GM18867 (cell line): ENCODE results near the gene NHLRC4.
A peak's percentile ranks its signal among the peaks of the same experiment; 100 is the strongest.

Experiments used
- ATAC-seq: cut with Tn5 transposase; IDR thresholded peaks from one replicate; pipeline ENCODE4 v1.9.1; 2021; ENCODE audit warnings: mild to moderate bottlenecking, moderate library complexity; ENCODE audit not compliant: unreplicated experiment

Gene NHLRC4

GRCh38 chr16:565419-566330, 1.1 kb upstream of the NHLRC4 start:
- ATAC-seq, result no peak

GRCh38 chr16:567373-568256, 810 bp downstream of the NHLRC4 start:
- no peak for ATAC-seq

DNA sequence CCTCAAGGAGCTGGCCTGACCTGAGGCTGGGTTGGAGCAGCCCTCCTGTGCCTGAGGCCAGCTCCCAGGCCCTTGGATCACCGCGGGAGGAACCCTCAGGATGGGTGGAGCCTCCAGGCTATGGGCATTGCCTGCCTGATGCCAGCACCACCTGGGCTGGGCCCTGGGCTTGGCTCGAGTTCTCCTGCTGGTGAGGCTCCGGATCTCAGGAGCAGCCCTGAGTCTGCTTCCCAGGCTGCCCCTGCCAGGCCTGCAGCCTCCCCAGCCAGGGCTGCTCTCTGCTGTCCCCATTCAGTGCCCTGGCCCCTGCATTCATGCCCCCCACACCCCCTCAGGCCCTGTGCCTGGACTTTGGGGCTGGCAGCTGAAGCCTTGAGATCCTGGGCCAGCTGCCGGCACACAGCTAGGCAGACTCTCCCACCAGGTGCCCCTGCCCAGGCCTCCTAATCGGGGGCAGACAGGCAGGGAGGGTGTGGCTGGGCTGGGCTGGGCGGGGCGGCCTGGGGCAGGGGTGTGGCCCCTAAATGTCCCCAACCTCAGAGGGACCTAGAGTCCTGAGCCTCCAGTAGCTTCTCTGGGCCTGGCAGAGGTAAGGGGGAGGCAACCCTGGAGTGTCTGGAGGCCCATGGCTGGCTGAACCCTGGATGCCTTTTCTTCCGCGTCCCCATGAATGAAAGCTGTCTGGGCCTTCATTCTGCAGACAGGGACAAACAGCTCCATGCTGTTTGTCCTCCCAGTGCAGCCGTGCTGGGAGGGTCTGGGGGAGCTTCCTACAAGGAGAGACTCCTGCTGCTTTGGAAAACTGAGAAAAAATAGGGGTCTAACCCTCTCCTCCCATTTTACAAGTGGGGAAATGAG, 1.8 kb downstream of the NHLRC4 start:
- ATAC-seq, result no peak

GRCh38 chr16:569445-570254, 2.8 kb downstream of the NHLRC4 start, which contains the start of gene PIGQ:
PIGQ (plus strand) TSS chr16:569968; CDS start chr16:574075, 4,107 bp downstream.
- peak; percentile 54 for ATAC-seq

DNA sequence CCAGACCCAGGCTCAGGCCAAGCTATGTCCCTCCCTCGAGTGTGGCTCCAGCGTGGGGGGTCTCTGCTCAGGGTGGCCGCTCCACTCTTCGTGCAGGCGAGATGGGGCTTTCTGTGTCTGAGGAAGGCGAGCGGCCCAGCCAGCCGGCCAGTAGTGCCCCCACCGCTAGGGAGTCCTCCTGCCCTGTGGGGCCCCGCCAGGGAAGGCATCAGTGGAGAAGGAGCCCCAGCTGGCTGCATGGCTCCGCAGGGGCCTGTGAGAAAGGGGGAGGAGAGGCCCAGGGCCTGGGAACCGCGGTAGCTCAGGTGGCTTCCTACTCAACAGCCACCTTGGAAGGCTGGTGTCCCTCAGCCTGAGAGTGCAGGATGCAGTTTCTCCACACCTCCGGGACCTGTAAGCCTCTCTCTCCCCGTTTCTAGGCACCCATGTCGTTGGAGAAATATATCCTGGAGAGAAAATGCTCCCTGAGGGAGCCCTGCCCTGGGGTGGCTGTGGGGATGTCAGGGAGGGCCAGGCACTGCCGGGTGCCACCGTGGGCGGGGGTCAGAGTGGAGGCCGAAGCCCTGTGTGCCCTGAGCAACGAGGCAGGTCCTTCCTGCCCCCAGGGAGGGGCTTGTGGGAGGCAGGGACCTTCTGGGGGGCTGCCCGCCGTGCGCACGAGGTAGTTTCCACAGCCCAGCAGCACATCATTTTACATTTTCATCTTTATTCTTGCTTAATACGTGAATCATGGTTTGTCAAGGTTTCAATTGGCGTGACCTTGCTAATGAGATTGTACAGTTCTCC, 6.3 kb downstream of the NHLRC4 start:
- ATAC-seq, result no peak

DNA sequence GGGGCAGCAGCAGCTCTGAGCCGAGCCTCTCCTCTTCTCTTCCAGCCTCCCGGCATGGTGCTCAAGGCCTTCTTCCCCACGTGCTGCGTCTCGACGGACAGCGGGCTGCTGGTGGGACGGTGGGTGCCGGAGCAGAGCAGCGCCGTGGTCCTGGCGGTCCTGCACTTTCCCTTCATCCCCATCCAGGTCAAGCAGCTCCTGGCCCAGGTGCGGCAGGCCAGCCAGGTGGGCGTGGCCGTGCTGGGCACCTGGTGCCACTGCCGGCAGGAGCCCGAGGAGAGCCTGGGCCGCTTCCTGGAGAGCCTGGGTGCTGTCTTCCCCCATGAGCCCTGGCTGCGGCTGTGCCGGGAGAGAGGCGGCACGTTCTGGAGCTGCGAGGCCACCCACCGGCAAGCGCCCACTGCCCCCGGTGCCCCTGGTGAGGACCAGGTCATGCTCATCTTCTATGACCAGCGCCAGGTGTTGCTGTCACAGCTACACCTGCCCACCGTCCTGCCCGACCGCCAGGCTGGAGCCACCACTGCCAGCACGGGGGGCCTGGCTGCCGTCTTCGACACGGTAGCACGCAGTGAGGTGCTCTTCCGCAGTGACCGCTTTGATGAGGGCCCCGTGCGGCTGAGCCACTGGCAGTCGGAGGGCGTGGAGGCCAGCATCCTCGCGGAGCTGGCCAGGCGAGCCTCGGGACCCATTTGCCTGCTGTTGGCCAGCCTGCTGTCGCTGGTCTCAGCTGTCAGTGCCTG, 7.4 kb downstream of the NHLRC4 start:
- no peak for ATAC-seq

- ATAC-seq, result no peak
Measured at GRCh38 chr16:575354-576196, 8.8 kb downstream of the NHLRC4 start.

GRCh38 chr16:576197-576822, 9.5 kb downstream of the NHLRC4 start:
- no peak for ATAC-seq

DNA sequence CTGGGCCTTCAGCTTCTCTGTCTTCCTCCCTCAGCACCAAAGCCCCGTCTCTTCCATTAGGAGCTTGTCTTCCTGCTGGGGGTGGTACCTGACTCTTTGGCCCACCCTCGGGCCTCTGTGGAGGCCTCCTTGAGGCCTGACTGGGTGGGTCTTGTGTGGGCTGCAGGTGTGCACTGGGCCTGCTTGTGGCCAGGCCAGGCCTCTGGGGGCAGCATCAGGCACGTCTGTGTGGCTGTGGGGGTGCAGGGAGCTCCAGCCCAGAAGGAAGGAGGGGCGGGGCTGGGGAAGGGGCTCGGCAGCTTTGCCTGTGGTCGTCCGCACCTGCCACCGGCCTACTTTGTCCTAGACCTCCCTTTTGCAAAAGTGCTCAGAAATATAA, 10.0 kb downstream of the NHLRC4 start:
- no peak for ATAC-seq

GRCh38 chr16:577796-578195, 11.0 kb downstream of the NHLRC4 start:
- ATAC-seq, result no peak

- ATAC-seq, result no peak
Measured at GRCh38 chr16:578232-578869, 11.5 kb downstream of the NHLRC4 start.

GRCh38 chr16:578870-579405, 12.1 kb downstream of the NHLRC4 start:
- ATAC-seq, result peak; percentile 53

DNA sequence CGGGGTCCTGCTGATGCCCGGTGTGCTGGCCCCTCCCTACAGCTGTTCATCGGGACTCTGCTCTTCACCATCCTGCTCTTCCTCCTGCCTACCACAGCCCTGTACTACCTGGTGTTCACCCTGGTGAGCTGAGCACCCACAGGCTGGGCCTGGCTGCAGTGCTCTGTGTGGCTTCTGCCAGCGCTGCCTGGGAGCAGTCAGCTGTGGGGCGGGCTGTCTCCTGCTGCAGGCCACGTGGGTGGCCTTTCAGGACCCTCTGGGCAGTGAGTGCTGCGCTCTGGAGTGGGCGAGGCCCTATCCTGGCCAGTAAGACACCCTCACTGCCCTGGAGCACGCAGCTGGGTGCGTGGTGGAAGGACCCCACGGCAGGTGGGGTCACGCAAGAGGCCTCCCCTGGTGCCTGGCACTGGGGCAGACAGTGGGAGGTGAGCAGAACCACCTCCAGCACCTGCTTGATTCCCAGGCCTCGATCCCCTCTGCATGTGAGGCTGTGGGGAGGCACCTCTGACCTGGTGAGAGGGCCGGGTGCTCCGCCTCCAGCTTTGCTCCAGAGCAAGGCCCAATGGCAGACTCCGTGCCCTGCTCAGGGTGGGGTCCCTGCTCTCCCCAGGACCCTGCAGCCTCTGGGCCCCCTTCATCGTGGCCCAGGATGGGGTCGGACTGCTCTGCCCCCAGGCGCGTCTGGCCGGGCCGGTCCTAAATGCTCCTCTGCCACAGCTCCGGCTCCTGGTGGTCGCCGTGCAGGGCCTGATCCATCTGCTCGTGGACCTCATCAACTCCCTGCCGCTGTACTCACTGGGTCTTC, 13.5 kb downstream of the NHLRC4 start:
- ATAC-seq, result no peak

DNA sequence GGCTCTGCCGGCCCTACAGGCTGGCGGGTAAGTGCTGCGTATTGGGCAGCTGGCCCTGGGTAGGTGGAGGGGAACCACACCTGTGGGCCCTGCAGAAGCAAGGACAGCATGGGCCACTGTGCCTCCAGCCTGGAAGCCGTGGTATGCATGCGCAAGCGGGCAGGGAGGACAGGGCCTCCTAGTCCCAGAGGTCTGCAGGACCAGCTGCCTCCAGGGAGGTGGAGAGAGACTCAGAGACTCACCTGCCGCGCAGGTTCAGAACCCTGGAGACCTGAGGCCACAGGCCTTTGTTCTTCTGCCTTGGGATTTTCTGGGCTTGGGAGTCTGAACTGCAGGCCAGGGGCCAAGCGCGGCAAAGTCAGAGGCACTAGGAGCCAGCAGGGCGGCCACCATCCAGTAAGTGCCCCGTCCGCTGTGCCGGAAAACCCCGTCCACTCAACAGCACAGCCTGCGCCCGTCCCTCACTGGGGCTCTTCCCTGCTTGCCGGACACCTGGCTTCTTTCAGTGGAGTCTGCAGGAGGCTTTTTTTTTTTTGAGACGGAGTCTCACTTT, 14.2 kb downstream of the NHLRC4 start:
- ATAC-seq, result no peak

GRCh38 chr16:582218-582613, 15.4 kb downstream of the NHLRC4 start:
- ATAC-seq, result no peak
